ENCODE measurements around the gene ROPN1B.
"Not testable (repeated sequence)": the region's sequence is repeated elsewhere in the genome, so short reads cannot be mapped to it uniquely, and the experiment has no call there.

Gene ROPN1B

DNA sequence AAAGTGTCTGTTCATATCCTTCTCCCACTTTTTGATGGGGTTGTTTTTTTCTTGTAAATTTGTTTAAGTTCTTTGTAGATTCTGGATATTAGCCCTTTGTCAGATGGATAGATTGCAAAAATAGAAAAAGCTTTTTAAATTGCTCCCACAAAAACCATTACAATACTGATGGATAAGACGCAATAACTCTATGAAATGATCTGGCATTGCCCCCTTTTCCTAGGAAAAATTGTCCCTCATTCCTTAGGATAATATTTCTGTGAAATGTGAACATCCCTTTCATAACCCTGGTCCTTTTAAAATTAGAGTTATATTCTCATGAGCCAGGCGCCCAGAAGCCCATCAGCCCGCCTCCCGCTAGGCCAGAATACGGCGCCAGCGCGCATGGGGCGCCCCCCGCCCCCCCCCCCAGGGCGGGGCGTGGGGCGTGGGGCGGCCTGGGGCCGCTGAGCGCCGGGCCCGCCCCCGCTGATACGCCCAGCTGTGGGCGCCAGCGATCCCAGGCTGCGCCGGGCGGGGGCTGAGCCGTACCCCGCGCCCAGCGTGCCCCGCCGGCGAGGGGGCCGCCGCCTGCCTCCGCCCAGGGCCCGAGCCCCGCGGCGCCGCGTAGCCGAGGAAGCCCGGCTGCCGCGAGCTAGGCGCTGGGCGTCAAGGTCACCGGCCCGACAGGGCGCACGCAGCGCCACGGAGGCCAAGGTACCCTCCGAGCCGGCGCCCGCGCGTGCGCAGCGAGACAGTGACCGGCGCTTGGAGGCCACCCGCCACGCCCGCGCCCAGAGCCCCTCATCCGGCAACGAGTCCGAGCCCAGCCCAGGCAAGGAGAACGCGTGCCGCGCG is 11.1 kb upstream of the ROPN1B start:
- DNase-seq = no peak

DNA sequence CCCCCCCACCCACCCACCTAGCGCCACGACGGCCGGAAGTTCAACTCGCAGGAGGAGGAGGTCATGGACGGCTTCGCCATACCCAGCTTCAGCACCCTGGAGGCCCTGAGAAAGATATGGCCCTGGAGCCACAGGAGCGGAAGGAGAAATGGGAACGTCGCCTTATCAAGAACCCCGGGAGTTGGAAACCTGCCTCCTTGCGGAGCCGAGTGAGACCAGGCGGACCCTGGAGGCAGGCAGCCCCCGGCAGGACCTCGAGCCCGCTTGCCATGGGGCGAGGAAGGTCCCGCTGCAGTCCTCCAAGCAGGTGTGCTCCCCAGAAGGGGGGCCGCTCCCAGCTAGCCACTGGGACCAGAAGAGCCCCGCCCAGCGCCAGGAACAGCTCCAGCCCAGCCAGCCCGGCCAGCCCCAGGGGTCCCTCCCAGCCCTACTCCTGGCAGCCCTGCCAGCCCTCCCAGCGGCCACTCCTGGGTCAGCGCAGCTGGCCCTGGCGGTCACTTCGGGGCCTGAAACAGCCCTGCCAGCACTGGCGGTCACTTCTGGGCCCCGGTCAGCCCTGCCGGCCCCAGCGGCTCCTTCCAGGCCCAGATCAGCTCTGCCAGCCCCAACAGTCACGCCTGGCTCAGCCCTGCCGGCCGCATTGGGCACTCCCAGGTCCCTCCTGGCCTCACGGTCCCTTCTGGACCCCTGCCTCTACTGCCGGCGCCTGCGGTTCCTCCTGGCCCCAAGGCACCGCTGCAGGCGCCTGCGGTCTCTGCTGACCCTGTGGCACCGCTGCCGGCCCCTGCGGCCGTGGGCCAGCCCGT is 10.3 kb upstream of the ROPN1B start:
- DNase-seq = no peak

GRCh38 chr3:125959317-125960065 is 9.5 kb upstream of the ROPN1B start:
- DNase-seq = no peak

- DNase-seq = no peak
These were observed 8.9 kb upstream of the ROPN1B start for GRCh38 chr3:125960066-125960424.

- no peak for DNase-seq
These were observed 8.3 kb upstream of the ROPN1B start for GRCh38 chr3:125960456-125961288.

DNA sequence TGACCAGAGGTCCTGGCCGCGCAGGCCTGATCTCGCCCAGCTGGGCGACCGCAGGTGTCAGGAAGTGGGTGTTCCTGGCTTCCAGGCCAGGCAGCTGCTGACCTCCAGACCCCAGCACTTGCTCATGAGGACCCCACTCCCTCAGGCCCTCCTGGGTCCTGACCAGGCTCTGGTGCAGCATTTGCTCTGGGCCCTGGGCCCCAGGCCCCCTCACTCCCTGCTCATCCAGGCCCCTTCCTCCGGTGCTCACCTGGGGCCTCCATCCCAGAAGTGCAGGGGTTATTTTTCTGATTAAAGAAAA is 7.7 kb upstream of the ROPN1B start:
- DNase-seq = no peak

DNA sequence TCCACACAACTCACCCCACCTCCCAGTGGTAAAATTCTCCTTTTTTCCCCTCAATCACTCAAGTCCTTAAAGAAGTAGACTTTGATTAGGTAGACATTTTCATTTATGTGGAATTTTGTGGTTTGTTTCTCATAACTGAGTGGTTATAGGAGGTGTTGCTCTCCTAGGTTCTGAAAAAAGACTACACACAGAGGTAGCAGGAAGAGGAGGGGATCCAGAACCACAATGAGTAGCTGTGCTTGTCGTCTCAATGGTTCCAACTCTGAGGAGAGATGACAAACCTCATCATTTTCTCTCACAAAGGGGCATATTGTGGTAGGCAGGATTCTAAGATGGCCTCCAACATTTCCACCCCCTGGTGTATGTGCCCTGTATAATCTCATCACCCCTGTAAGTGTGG is 5.1 kb upstream of the ROPN1B start:
- not testable (repeated sequence) for DNase-seq

GRCh38 chr3:125965505-125965904 is 3.5 kb upstream of the ROPN1B start:
- DNase-seq = no peak

GRCh38 chr3:125967156-125967555 is 1.8 kb upstream of the ROPN1B start:
- no peak for DNase-seq

GRCh38 chr3:125968121-125968520 is 857 bp upstream of the ROPN1B start:
- not testable (repeated sequence) for DNase-seq

- peak in 49 of 56 donors; percentile 8 to 70 (median 43) for DNase-seq
These were observed 3.3 kb downstream of the ROPN1B start for GRCh38 chr3:125971997-125972944.

- not testable (repeated sequence) for DNase-seq
These were observed 6.4 kb downstream of the ROPN1B start for GRCh38 chr3:125975245-125976002.

GRCh38 chr3:125976003-125976390 is 7.0 kb downstream of the ROPN1B start:
- DNase-seq = not testable (repeated sequence)

DNA sequence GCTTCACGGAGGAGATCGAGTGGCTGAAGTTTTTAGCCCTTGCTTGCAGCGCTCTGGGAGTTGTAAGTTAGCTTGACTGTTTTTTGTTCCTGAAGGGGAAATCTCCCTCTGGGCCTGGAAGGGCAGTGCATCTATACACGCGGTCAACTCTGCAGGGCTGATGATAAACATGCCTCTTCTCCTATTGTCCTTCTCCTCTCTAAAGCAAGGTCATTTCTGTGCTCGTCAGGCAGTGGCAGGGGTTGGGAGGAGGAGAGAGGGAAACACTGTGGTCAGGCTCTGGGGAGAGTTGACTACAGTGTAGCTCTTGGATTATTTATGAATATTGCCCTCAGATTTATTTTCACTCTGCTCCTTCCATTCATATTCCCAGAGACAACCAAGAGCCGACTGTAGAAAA is 8.1 kb downstream of the ROPN1B start:
- not testable (repeated sequence) for DNase-seq

- not testable (repeated sequence) for DNase-seq
These were observed 16.0 kb downstream of the ROPN1B start for GRCh38 chr3:125984951-125985350.

DNA sequence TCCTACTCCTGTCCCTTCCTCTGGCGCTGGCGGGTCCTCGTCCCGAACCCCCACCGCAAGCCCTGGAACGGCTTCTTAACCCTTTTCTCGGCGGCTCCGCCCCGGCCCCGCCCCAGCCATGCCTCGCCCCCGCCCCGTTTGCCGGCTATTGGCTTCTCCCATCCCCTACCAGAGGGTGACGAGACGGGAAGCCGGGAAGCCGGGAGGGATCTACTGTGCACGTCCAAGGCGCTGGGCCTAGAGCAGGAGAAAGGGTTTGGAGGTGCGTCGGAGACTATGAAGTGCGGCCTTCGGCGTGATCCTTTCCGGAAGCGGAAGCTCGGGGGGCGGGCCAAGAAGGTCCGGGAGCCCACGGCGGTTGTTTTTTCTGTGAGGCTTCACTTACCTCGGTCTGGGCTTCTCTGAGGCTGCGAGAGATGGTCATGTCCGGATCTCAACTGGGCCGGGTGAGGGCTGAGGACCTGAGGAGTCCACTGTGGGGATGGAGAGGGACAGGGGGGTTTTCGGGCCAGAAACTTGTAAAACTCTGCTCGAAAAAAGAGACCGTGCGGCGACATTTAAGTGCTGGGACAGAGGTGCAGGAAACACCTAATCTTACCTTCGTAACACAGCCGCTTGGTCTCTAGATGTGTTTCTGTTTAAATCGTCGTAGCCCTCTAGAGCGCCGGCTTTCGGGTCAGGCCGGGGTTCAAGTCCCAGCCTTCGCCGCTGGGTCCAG is 21.4 kb downstream of the ROPN1B start:
- DNase-seq = peak in 52 of 56 donors; percentile 22 to 94 (median 68)

GRCh38 chr3:125996751-125997150 is 27.8 kb downstream of the ROPN1B start:
- not testable (repeated sequence) for DNase-seq

DNA sequence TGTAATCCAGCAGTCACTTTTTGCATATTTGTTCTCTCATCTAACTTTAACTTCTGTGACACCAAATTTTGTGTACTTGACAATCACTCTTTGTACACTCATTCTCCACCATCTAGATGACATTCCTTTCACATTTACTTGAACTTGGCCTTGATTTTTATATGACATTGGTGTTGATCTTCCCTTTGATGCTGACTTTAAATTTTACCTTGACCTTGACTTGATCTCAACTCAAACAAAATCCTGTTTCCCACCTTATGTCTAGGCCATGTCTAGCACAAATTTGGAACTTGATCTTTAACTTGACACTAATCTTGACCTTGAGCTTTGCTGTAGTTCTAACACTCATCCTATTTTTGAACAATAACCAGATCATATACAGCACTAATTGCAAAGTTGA is 33.2 kb downstream of the ROPN1B start:
- DNase-seq = no peak

All from nucleus accumbens (tissue), 56 donors.